PC-3 (cell line): Measurements from ENCODE around the gene CAT.

ENCODE experiments used
- CTCF ChIP-seq: fragments of 300-600 bp; sonication (generic); conservative IDR thresholded peaks from 2 replicates; pipeline ENCODE4 v1.5.1; 2017; ENCODE audit warnings: antibody characterized with exemption, low read depth, mild to moderate bottlenecking, low read length
- EZH2 ChIP-seq: fragments of 300-600 bp; sonication (generic); IDR thresholded peaks from one replicate; pipeline ENCODE4 v1.6.1; 2017; ENCODE audit warnings: antibody characterized with exemption, mild to moderate bottlenecking, low read length; ENCODE audit not compliant: unreplicated experiment
- EZH2phosphoT487 ChIP-seq: fragments of 300-600 bp; sonication (generic); IDR thresholded peaks from 2 replicates; pipeline ENCODE4 v1.6.1; 2018; ENCODE audit warnings: mild to moderate bottlenecking, antibody characterized with exemption, low read length, borderline replicate concordance

DNA sequence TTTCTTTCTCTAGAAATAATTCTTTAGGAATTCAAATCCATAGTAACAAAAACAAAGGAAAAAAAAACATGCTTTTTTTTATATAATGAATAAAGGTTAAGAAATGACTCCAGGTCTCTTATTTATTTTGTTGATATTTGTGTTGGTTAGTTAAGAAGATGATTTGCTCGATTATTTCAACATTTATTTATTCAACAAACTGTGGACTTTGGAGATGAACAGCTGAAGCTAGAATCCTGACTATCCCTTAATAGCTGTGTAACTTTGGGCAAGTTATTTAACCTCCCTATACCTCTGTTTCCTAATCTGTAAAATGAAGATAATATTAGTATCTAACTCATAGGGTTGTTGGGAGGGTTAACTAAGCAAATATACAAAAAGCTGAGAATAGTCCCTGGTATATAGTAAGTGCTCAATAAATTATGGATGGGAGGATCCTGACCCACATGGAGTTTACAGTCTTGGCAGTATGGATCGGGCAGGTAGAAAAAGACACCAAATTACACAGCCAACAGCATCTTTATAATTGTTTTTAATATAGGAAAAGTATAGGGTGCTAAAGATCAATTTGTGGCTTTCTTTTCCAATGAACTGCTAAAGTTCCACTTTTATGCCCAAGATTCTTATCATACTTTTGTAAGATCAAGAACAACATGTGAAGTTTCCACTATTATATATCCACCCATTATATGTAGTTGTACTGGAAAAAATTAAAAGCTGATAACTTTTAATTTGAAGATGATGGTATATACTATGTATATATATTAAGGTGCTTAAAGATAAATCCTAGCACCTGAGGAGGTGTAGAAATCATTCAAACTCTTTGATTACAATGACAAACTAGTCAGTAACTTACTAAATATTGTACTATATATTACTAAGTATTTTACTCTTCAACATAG lies 1.3 kb upstream of the CAT start:
- no peak for TF ChIP-seq CTCF
- no peak for TF ChIP-seq EZH2phosphoT487
- TF ChIP-seq EZH2 = no peak
